Endothelial cell of umbilical vein (primary cell): Measurements from ENCODE around the gene SPINK1. TPM values are rescaled to one million over a fixed set of nuclear protein-coding genes. Genes with fewer than 3 reads are reported as not detected.

Experiments
- BruUV-seq: library from RNA; stranded (reverse); fragments of 400-500 nt; replicated peaks from 2 replicates; lab custom pipeline; 2021; lab: Mats Ljungman, UMichigan
- CTCF ChIA-PET: fragments of 300-600, 350-600 bp; sonication (Branson Sonifier 250); formaldehyde crosslinking; loops from one replicate; lab custom pipeline; 2021; ENCODE audit warnings: antibody characterized with exemption, inconsistent platforms; lab: Charles Lee
- POLR2A ChIA-PET: fragments of 300-600, 350-600 bp; sonication (Branson Sonifier 250); formaldehyde crosslinking; loops from one replicate; lab custom pipeline; 2021; ENCODE audit warnings: antibody characterized with exemption, inconsistent platforms; lab: Charles Lee
- DNase-seq: peaks from one replicate; pipeline ENCODE4 v3.0.0-alpha.2; 2011; ENCODE audit warnings: low read depth, low spot score
- FAIRE-seq: peaks from 2 replicates; lab custom pipeline; 2011; peaks lifted over from hg19 to GRCh38; lab: Jason Lieb, UNC
- H2AFZ ChIP-seq: 2 replicates; pipeline ENCODE4 v1.6.0; 2012; ENCODE audit warnings: low read depth, low read length, control low read depth, inconsistent platforms
- H3K27ac ChIP-seq: 2 replicates; pipeline ENCODE4 v1.5.1; 2011; ENCODE audit warnings: low read depth, mild to moderate bottlenecking, control low read depth, low read length, moderate library complexity; ENCODE audit not compliant: insufficient read depth
- H3K27me3 ChIP-seq, 2 experiments: 2 replicates each; pipeline versions ENCODE4 v1.6.0 to v1.6.1; 2011; ENCODE audit warnings: low read length in 2 of 2, mixed read lengths in 1 of 2; ENCODE audit not compliant: control insufficient read depth in 2 of 2, insufficient read depth in 2 of 2
- H3K36me3 ChIP-seq, 2 experiments: 2 replicates in 1 of 2; 3 replicates in 1 of 2; pipeline ENCODE4 v1.5.1; 2011; ENCODE audit warnings: low read length in 2 of 2, mild to moderate bottlenecking in 1 of 2, moderate library complexity in 1 of 2; ENCODE audit not compliant: control insufficient read depth in 2 of 2, insufficient read depth in 2 of 2; ENCODE audit errors: extremely low read depth in 1 of 2
- H3K4me1 ChIP-seq: 3 replicates; pipeline ENCODE4 v1.5.1; 2011; ENCODE audit warnings: mild to moderate bottlenecking, low read length; ENCODE audit not compliant: control insufficient read depth, insufficient read depth; ENCODE audit errors: extremely low read depth
- H3K4me2 ChIP-seq: 2 replicates; pipeline ENCODE4 v1.6.1; 2011; ENCODE audit warnings: low read length, control low read depth, mixed read lengths; ENCODE audit not compliant: insufficient read depth
- H3K4me3 ChIP-seq, 3 experiments: fragments of 200-600 bp in 1 of 3; sonication (generic), shearing (Covaris generic) in 1 of 3; replicated peaks in 1 of 3; 2 replicates each; pipeline ENCODE4 v1.5.1; 2011 to 2016; ENCODE audit warnings: control low read depth in 3 of 3, low read length in 3 of 3, mild to moderate bottlenecking in 2 of 3, inconsistent platforms in 1 of 3, low read depth in 1 of 3, moderate library complexity in 1 of 3; ENCODE audit not compliant: insufficient read depth in 1 of 3
- H3K79me2 ChIP-seq: 2 replicates; pipeline ENCODE4 v1.6.0; 2012; ENCODE audit warnings: low read length, inconsistent platforms; ENCODE audit not compliant: control insufficient read depth, insufficient read depth
- H3K9ac ChIP-seq: replicated peaks from 2 replicates; pipeline ENCODE3; 2011; ENCODE audit warnings: low read length, control low read depth; ENCODE audit not compliant: insufficient read depth; ENCODE audit errors: extremely low read depth
- H3K9me1 ChIP-seq: replicated peaks from 3 replicates; pipeline ENCODE4 v1.6.0; 2011; ENCODE audit warnings: mild to moderate bottlenecking, low read length; ENCODE audit not compliant: control insufficient read depth, insufficient read depth; ENCODE audit errors: extremely low read depth
- H3K9me3 ChIP-seq: replicated peaks from 2 replicates; pipeline ENCODE4 v1.5.1; 2012; ENCODE audit warnings: low read length, inconsistent platforms; ENCODE audit not compliant: control insufficient read depth, insufficient read depth
- H4K20me1 ChIP-seq: replicated peaks from 2 replicates; pipeline ENCODE3; 2011; ENCODE audit warnings: mild to moderate bottlenecking, low read length; ENCODE audit not compliant: control insufficient read depth, insufficient read depth; ENCODE audit errors: extremely low read depth
- CTCF ChIP-seq, 2 donors: IDR thresholded peaks; 1 replicate in 1 of 2; 2 replicates in 1 of 2; pipeline ENCODE4 v1.5.1; 2011; ENCODE audit warnings: low read length in 2 of 2, mild to moderate bottlenecking in 2 of 2, moderate library complexity in 2 of 2, control low read depth in 1 of 2, inconsistent platforms in 1 of 2, low read depth in 1 of 2; ENCODE audit not compliant: insufficient read depth in 1 of 2; ENCODE audit errors: extremely low read depth in 1 of 2
- EZH2 ChIP-seq: IDR thresholded peaks from 2 replicates; pipeline ENCODE4 v1.6.1; 2012; ENCODE audit warnings: borderline replicate concordance, low read depth, mild to moderate bottlenecking, moderate library complexity, low read length, inconsistent platforms; ENCODE audit not compliant: severe bottlenecking
- FOS ChIP-seq: IDR thresholded peaks from 2 replicates; pipeline ENCODE4 v1.6.1; 2011; ENCODE audit warnings: mild to moderate bottlenecking, low read length, moderate library complexity, borderline replicate concordance; ENCODE audit not compliant: insufficient read depth
- GATA2 ChIP-seq: IDR thresholded peaks from 2 replicates; pipeline ENCODE4 v1.7.0; 2011; ENCODE audit warnings: low read depth, mild to moderate bottlenecking, moderate library complexity, mixed read lengths, low read length; ENCODE audit not compliant: insufficient read length, insufficient read depth
- JUN ChIP-seq: IDR thresholded peaks from 2 replicates; pipeline ENCODE4 v1.6.1; 2011; ENCODE audit warnings: borderline replicate concordance, low read depth; ENCODE audit not compliant: insufficient read length, insufficient read depth
- MYC ChIP-seq: IDR thresholded peaks from one replicate; pipeline ENCODE4 v1.6.1; 2011; ENCODE audit warnings: mild to moderate bottlenecking, low read depth, low read length
- POLR2A ChIP-seq: IDR thresholded peaks from 2 replicates; pipeline ENCODE4 v1.6.1; 2012; ENCODE audit warnings: low read depth, mild to moderate bottlenecking, control low read depth, low read length
- POLR2AphosphoS5 ChIP-seq: IDR thresholded peaks from 2 replicates; pipeline ENCODE4 v1.6.1; 2012; ENCODE audit warnings: low read depth, mild to moderate bottlenecking, control low read depth, low read length, moderate library complexity; ENCODE audit not compliant: insufficient read depth
- dilution Hi-C: fragments of 300-500 bp; cut with MboI; formaldehyde crosslinking; loops from one replicate; pipeline ENCODE4 v1.15.0; 2019; ENCODE audit warnings: low sequenced_read_pairs; ENCODE audit not compliant: extremely low pct_ligation_motif_present
- intact Hi-C: fragments of 100-400 bp; cut with micrococcal nuclease; formaldehyde crosslinking; loops from one replicate; pipeline ENCODE4 v1.10.0; 2022
- polyA plus RNA-seq, 4 experiments: library from polyadenylated mRNA; depleted of rRNA in 3 of 4; stranded (reverse) in 3 of 4; unstranded in 1 of 4; fragments of >200 nt; gene quantifications; 2 replicates each; pipeline versions ENCODE4 v1.2.1 to v1.2.3, GENCODE V29; 2011 to 2012; ENCODE audit warnings: missing spikeins in 1 of 4
- total RNA-seq: library from RNA; stranded (reverse); gene quantifications from 2 replicates; pipeline ENCODE4 v1.2.3, GENCODE V29; 2021
- TF ChIP-seq, protein P1 (sequence below): IDR thresholded peaks from 2 replicates; pipeline ENCODE4 v1.6.1; 2011; ENCODE audit not compliant: insufficient read depth, insufficient read length

Gene SPINK1
- total and polyA plus RNA-seq, 2 donors (not counting 3 experiments of a cell fraction or from before 2014, with no cell fraction given), result not detected

- H2AFZ ChIP-seq, result no peak overlapping the region
- no peak overlapping the region for H3K9ac ChIP-seq
- no peaks in the 10 kb centered on the region for H3K27me3 ChIP-seq
- TF ChIP-seq GATA2 (no peak), CTCF (IDR thresholded peaks at IDR 0.05; ENCODE audit: extremely low read depth in 1 of 2, insufficient read depth in 1 of 2, low read depth in 1 of 2, low read length in 2 of 2) (no peak)
- CTCF ChIA-PET, result no interaction called here
- H3K9me3 ChIP-seq, result no peaks in the 10 kb centered on the region
- dilution Hi-C loops (no loop called here), intact Hi-C loops (no loop called here)
- no peaks in the 10 kb centered on the region for H4K20me1 ChIP-seq
- H3K27ac ChIP-seq, result no peak overlapping the region
- H3K4me2 ChIP-seq, result no peak overlapping the region
- no peak for FAIRE-seq
- H3K36me3 ChIP-seq, result no peaks in the 10 kb centered on the region
- no peaks in the 10 kb centered on the region for H3K9me1 ChIP-seq
- H3K4me1 ChIP-seq, result no peaks in the 10 kb centered on the region
- no peak for DNase-seq
- no peaks in the 10 kb centered on the region for H3K79me2 ChIP-seq
- BruUV-seq, result no TSS peak
- H3K4me3 ChIP-seq, result no peak overlapping the region
- POLR2A ChIA-PET, result no interaction called here
Measured at GRCh38 chr5:147835386-147835798, 3.9 kb upstream of the SPINK1 start.

DNA sequence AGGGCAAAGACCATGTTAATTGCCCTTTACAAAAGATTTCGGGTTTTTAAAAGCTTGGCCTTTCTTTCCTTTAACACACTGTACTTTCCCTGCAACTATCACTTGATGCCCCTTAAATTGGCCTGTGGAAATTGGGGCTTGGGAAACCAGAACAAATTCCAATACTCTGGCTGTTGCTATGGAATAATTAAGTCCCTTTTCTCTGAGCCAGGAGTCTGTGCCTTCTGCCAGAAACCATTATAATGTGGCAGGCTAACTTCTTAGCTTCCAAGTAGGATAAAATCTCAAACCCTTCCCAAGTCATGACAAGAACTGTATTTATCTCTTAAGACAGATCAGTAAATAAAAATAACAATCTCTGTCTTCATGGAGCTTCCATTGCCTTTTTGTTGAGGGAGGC is 1.1 kb upstream of the SPINK1 start:
- H3K79me2 ChIP-seq, result no peaks in the 10 kb centered on the region
- peaks cover 0 to 5% of the 10 kb centered on the region in 2 experiments for H3K27me3 ChIP-seq
- H4K20me1 ChIP-seq, result no peaks in the 10 kb centered on the region
- CTCF ChIA-PET, result interaction anchor here (0.7 to 3.7 kb wide), 2 partner anchors 9 to 10 kb away, joined by 3 to 14 read pairs; no protein-coding TSS in a partner anchor
- DNase-seq (no peak), FAIRE-seq (no peak)
- H3K9me3 ChIP-seq, result no peaks in the 10 kb centered on the region
- H3K9me1 ChIP-seq, result no peaks in the 10 kb centered on the region
- H2AFZ ChIP-seq, result no peak overlapping the region
- H3K4me1 ChIP-seq, result no peaks in the 10 kb centered on the region
- no peak overlapping the region for H3K4me3 ChIP-seq
- no peak overlapping the region for H3K4me2 ChIP-seq
- POLR2A ChIA-PET, result interaction anchor here (0.6 kb wide), 1 partner anchor 209 kb away, joined by 4 read pairs; no protein-coding TSS in a partner anchor
- dilution Hi-C loops (no loop called here), intact Hi-C loops (no loop called here)
- TF ChIP-seq EZH2, result no peak
- no peak for TF ChIP-seq FOS
- TF ChIP-seq, protein P1, sequence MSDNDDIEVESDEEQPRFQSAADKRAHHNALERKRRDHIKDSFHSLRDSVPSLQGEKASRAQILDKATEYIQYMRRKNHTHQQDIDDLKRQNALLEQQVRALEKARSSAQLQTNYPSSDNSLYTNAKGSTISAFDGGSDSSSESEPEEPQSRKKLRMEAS, result no peak
- TF ChIP-seq MYC, result no peak
- no peak for TF ChIP-seq JUN
- no peak for TF ChIP-seq GATA2
- no peak for TF ChIP-seq POLR2AphosphoS5
- TF ChIP-seq POLR2A, result no peak
- H3K27ac ChIP-seq, result no peak overlapping the region
- no peak overlapping the region for H3K9ac ChIP-seq
- no TSS peak for BruUV-seq
- no peaks in the 10 kb centered on the region for H3K36me3 ChIP-seq
